Esophagus (tissue), 2 donors: ENCODE measurements around the gene CHAC2. TPM values are rescaled to one million over a fixed set of nuclear protein-coding genes. Genes with fewer than 3 reads are reported as not detected.
"Not testable (repeated sequence)": the region's sequence is repeated elsewhere in the genome, so short reads cannot be mapped to it uniquely, and the experiment has no call there.

Source experiments
- H3K27ac ChIP-seq, 2 donors: one replicate each; pipeline ENCODE4 v1.5.1; 2013; ENCODE audit warnings: low read depth in 2 of 2, mild to moderate bottlenecking in 2 of 2, inconsistent platforms in 1 of 2, low read length in 1 of 2, moderate library complexity in 1 of 2
- H3K27me3 ChIP-seq, 2 donors: one replicate each; pipeline ENCODE4 v1.6.1; 2013; ENCODE audit warnings: low read length in 2 of 2, control low read depth in 1 of 2, mild to moderate bottlenecking in 1 of 2; ENCODE audit not compliant: insufficient read depth in 2 of 2, control insufficient read depth in 1 of 2
- H3K36me3 ChIP-seq, 2 donors: one replicate each; pipeline ENCODE4 v1.6.1; 2013; ENCODE audit warnings: low read length in 1 of 2; ENCODE audit not compliant: control insufficient read depth in 2 of 2, insufficient read depth in 2 of 2
- H3K4me1 ChIP-seq, 2 donors: one replicate each; pipeline ENCODE4 v1.6.1; 2013; ENCODE audit warnings: low read length in 1 of 2; ENCODE audit not compliant: control insufficient read depth in 2 of 2, insufficient read depth in 2 of 2
- H3K4me3 ChIP-seq, 2 donors: one replicate each; pipeline ENCODE4 v1.5.1; 2013; ENCODE audit warnings: low read length in 2 of 2, mild to moderate bottlenecking in 2 of 2, low read depth in 1 of 2, moderate library complexity in 1 of 2
- H3K9me3 ChIP-seq, 2 donors: one replicate each; pipeline ENCODE4 v1.6.1; 2013; ENCODE audit warnings: mild to moderate bottlenecking in 2 of 2, low read depth in 1 of 2, low read length in 1 of 2, moderate library complexity in 1 of 2; ENCODE audit not compliant: control insufficient read depth in 2 of 2, insufficient read depth in 1 of 2
- WGBS, 2 donors: extraction: QIAGEN DNeasy Blood & Tissue Kit; methylation state at CpG; one replicate each; pipeline ENCODE4 v1.1.7; 2013; 5-methylcytosine and 5-hydroxymethylcytosine counted together
- polyA plus RNA-seq, 2 donors: library from polyadenylated mRNA; stranded (reverse); fragments of 200-250 nt; gene quantifications; one replicate each; pipeline ENCODE4 v1.2.3, GENCODE V29; 2013
- donor health status: healthy with polysubstance abuse.
- donor health status: Bipolar disorder and iron deficiency.

The CHAC2 gene
- 1 to 10 TPM; 4.1 to 6.2 TPM for polyA plus RNA-seq

DNA sequence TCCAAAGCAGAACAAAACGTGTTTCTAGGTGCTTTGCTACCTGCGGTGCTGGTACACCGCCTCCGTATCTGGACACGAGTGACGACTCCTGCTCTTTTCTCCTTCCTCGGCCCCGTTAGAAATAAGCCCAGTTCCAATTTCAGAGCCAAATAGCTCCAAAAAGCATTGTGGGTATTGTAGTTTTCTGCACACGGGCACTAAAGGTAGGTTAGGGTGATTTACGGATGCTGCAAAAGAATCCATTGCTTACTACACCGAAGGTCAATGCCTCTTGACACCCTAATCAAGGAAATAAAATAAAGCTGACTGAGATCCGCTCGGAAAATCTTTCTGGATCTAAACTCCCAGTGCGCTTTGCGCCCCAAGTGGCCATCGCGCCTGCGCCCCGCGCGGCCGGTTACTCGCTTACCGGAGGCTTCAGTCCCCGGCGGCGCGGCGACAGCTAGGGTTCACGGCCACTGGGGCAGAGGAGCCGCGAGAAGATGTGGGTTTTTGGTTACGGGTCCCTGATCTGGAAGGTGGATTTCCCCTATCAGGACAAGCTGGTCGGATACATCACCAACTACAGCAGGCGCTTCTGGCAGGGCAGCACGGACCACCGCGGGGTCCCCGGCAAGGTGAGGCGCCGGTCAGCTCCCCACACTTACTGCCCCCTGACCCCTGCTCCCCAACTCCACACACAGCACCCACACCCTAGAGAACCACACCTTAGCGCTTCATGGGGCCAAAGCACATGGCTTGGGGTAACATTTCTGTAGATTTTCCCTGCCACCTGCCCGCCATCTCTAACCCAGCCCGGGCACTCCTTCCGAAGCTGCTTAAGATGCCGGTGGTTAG lies at the start of gene CHAC2:
TSS of gene CHAC2 (plus strand) at position 400 of the 837 bp plus-strand sequence. CDS start at position 483, 83 bp downstream.
- Histone ChIP-seq H3K9me3 (no peaks in the 10 kb centered on the region), H3K4me3 (peak within 1 kb of the TSS; percentile 90 to 96), H3K36me3 (peaks cover 4% of the 10 kb centered on the region in 2 donors), H3K4me1 (no peaks in the 10 kb centered on the region), H3K27ac (peak within 1 kb of the TSS; percentile 80 to 88), H3K27me3 (no peaks in the 10 kb centered on the region)
- 0% methylated on average over 46 of the region's 46 CpGs for WGBS, 2 donors

DNA sequence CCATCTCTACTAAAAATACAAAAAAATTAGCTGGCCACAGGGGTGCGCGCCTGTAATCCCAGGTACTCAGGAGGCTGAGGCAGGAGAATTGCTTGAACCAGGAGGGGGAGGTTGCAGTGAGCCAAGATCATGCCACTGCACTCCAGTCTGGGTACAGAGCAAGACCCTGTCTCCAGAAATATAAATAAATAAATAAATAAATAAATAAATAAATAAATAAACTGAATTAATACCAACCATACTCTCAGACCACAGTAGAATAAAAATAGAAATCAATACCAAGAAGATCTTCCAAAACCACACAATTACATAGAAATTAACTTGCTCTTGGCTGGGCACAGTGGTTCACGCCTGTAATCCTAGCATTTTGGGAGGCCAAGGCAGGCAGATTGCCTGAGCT lies 46.7 kb upstream of the CHAC2 start:
- H3K9me3 ChIP-seq, H3K27ac ChIP-seq, H3K4me3 ChIP-seq, H3K27me3 ChIP-seq, H3K4me1 ChIP-seq, H3K36me3 ChIP-seq: not testable (repeated sequence)
- WGBS, 2 donors: 94 to 97% methylated on average over 3 of the region's 3 CpGs

DNA sequence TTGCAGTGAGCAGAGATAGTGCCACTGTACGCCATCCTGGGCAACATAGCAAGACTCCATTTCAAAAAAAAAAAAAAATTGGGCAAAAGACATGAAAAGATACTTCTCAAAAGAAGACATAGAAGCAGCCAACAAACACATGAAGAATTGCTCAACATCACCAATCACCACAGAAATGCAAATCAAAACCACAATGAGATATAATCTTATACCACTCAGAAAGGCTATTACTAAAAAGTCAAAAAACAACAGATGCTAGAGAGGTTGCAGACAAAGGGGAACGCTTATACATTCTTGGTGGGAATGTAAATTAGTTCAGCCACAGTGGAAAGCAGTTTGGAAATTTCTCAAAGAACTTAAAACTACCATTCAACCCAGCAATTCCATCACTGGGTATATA lies 43.1 kb upstream of the CHAC2 start:
- Histone ChIP-seq H3K27ac (no peak overlapping the region), H3K4me3 (no peak overlapping the region), H3K4me1 (no peaks in the 10 kb centered on the region), H3K36me3 (no peaks in the 10 kb centered on the region), H3K27me3 (no peaks in the 10 kb centered on the region), H3K9me3 (no peaks in the 10 kb centered on the region)
- WGBS, 2 donors: 94% methylated on average over 2 of the region's 2 CpGs

DNA sequence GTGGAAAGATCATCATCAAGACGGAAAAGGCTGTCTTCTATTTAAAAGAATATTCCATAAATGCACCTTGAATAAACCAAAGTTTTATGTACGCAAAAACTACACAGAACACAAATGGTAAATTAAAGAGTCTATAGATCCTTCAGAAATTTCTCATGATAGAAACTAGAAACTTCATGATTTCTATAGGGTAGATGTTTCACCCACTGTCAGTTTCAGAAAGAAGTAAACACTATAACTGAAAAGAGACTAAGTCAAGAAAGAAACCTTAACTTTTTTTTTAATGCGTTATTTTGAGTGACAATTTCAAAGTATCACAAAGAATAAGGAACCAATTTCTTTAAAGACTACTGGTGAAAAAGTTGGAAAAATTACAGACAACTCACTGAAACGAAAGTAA lies 41.9 kb upstream of the CHAC2 start:
- no peaks in the 10 kb centered on the region for H3K27me3 ChIP-seq
- H3K4me1 ChIP-seq: no peaks in the 10 kb centered on the region
- H3K4me3 ChIP-seq: no peak overlapping the region
- 90% methylated on average over 4 of the region's 4 CpGs for WGBS, 2 donors
- H3K9me3 ChIP-seq: no peaks in the 10 kb centered on the region
- H3K36me3 ChIP-seq: no peaks in the 10 kb centered on the region
- no peak overlapping the region for H3K27ac ChIP-seq

DNA sequence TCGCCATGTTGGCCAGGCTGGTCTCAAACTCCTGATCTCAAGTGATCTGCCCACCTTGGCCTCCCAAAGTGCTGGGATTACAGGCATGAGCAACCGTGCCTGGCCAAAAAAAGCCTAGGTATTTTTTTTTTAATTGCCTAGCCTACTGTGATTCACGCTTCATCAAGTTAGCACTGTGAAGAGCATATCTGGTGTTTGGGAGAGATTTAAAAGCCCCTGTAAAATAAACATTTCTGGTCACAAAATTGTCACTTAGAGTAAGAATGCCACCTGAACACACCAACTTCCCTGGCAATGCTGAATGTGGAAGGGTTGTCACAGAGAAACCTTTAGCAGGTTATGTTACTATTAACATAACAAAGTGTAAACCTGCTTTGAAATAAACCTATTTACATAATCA lies 39.7 kb upstream of the CHAC2 start:
- Histone ChIP-seq H3K27ac (no peak overlapping the region), H3K4me3 (no peak overlapping the region), H3K9me3 (no peaks in the 10 kb centered on the region), H3K36me3 (no peaks in the 10 kb centered on the region), H3K27me3 (no peaks in the 10 kb centered on the region), H3K4me1 (no peaks in the 10 kb centered on the region)
- WGBS, 2 donors: 94% methylated on average over 3 of the region's 3 CpGs

DNA sequence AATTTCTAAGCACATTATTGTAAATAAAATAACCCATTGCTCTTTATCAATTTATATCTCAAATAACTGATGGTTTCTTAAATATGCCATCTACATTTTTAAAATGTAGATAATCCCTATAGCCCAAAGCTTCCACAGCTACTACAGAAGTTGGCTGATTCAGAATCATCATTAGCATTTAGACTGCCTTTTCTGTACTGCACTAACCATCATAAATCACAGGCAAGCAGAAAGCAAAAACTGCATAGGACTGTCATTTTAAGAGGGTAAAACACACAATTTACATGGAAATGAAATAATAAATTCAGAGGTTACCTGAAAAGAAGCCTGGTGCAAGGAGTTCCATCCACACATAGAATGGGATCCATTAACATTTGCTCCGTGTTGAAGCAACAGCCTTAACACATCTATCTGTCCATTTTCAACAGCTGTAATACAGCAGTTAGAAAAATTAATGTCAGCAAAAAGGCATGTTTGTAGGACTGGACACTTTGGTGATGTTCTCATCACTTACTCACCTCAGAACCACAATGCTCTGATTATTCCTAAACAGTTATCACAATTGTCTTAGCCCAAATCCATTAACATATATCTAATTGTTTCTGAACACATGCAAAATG lies 38.4 kb upstream of the CHAC2 start:
- Histone ChIP-seq H3K4me1 (no peaks in the 10 kb centered on the region), H3K36me3 (no peaks in the 10 kb centered on the region), H3K27me3 (no peaks in the 10 kb centered on the region), H3K4me3 (no peak overlapping the region), H3K9me3 (no peaks in the 10 kb centered on the region), H3K27ac (no peak overlapping the region)
- WGBS, 2 donors: 91 to 93% methylated on average over 1 of the region's 1 CpG

DNA sequence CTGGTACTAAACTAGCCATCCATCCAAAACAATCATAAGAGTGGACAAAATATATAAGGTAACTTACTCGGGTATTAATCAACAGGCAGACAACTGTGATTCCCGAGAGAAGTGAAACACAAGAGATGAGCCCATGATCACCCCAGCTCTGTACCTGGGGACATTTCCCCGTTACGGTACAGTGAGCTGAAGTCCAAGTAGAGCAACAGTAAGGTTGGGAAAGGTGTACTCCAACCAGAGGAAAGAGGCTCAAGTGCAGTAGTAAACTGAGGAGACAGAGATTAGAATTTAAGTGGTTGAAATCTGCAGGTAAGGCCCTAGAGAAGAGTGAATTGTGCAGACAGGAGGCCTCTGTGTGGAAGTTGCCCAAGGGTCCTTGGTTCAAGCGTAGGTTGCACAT lies 30.5 kb upstream of the CHAC2 start:
- H3K9me3 ChIP-seq: no peaks in the 10 kb centered on the region
- 96% methylated on average over 5 of the region's 5 CpGs for WGBS, 2 donors
- H3K36me3 ChIP-seq: no peaks in the 10 kb centered on the region
- H3K27ac ChIP-seq: no peak overlapping the region
- H3K27me3 ChIP-seq: no peaks in the 10 kb centered on the region
- no peak overlapping the region for H3K4me3 ChIP-seq
- no peaks in the 10 kb centered on the region for H3K4me1 ChIP-seq

DNA sequence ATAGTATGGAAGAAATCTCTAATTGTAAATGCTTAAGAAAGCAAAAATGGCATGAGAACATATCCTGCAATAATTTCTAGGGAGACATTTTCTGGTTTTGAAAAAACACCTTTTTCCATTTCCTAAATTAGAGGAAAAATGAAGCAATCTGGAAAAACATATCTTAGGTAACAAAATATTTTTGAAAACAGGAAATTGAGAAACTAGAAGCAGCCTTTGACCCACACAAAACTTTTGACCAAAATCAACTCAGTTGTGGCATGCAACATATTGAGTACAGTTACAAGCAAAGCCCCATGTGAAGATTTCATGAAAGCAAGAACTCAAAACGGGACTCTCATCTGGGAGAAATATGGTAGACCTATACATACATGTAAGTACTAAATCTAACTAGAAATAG lies 28.6 kb upstream of the CHAC2 start:
- Histone ChIP-seq H3K4me3 (no peak overlapping the region), H3K27me3 (no peaks in the 10 kb centered on the region), H3K4me1 (no peaks in the 10 kb centered on the region), H3K36me3 (no peaks in the 10 kb centered on the region), H3K27ac (no peak overlapping the region), H3K9me3 (no peaks in the 10 kb centered on the region)
- 86 to 89% methylated on average over 1 of the region's 1 CpG for whole genome bisulfite sequencing, 2 donors

DNA sequence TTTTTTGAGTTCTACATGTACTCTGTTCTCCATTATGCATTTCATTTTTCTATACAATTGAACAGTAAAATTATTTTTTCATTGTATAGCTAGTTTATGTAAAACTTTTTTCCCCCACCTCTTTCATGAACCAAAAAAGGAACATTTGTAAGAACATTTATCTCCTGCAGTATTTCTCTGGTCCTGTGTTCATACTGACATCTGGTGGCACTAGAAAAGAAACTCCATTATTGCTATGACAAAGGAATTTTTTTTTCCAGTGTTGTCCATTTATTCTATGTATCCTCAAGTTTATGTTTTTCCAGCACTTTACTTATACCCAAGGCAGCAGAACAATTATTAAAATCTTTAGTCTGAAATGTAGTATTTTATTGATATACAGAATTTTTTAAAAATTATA lies 27.4 kb upstream of the CHAC2 start:
- Histone ChIP-seq H3K36me3 (no peaks in the 10 kb centered on the region), H3K4me3 (no peak overlapping the region), H3K27me3 (no peaks in the 10 kb centered on the region), H3K27ac (no peak overlapping the region), H3K4me1 (no peaks in the 10 kb centered on the region), H3K9me3 (no peaks in the 10 kb centered on the region)
